HEK293 (cell line): Measurements from ENCODE around the gene PDGFA.

Experiments
- HOXA7 ChIP-seq: sonication (generic); formaldehyde crosslinking; IDR thresholded peaks from 2 replicates; pipeline ENCODE4 v1.8.1; 2022; ENCODE audit warnings: missing genetic modification reagents, borderline replicate concordance
- REPIN1 ChIP-seq: fragments of 450-650 bp; formaldehyde crosslinking; IDR thresholded peaks from 2 replicates; pipeline ENCODE4 v1.5.1; 2017; ENCODE audit warnings: missing biosample characterization, missing genetic modification characterization, low read depth
- YY1 ChIP-seq: fragments of 450-650 bp; formaldehyde crosslinking; IDR thresholded peaks from 2 replicates; pipeline ENCODE4 v1.5.1; 2018; ENCODE audit warnings: missing biosample characterization, missing genetic modification characterization
- ZBTB21 ChIP-seq: fragments of 450-650 bp; formaldehyde crosslinking; IDR thresholded peaks from 2 replicates; pipeline ENCODE4 v1.5.1; 2017; ENCODE audit warnings: missing biosample characterization, missing genetic modification characterization
- ZNF24 ChIP-seq: fragments of 450-650 bp; formaldehyde crosslinking; IDR thresholded peaks from 2 replicates; pipeline ENCODE4 v1.5.1; 2016; ENCODE audit warnings: missing biosample characterization, missing genetic modification characterization
- TF ChIP-seq, protein P1 (sequence below): fragments of 450-650 bp; formaldehyde crosslinking; IDR thresholded peaks from 2 replicates; pipeline ENCODE4 v1.5.1; 2016; ENCODE audit warnings: missing biosample characterization, missing genetic modification characterization, low read depth
- TF ChIP-seq, protein P2 (sequence below): fragments of 450-650 bp; formaldehyde crosslinking; IDR thresholded peaks from 2 replicates; pipeline ENCODE4 v1.5.1; 2016; ENCODE audit warnings: missing biosample characterization, missing genetic modification characterization
- TF ChIP-seq, protein P3 (sequence below): fragments of 450-650 bp; formaldehyde crosslinking; IDR thresholded peaks from 2 replicates; pipeline ENCODE4 v1.5.1; 2016; ENCODE audit warnings: missing biosample characterization, missing genetic modification characterization
- TF ChIP-seq, protein P4 (sequence below): fragments of 450-650 bp; formaldehyde crosslinking; IDR thresholded peaks from 2 replicates; pipeline ENCODE4 v1.5.1; 2016; ENCODE audit warnings: missing biosample characterization, missing genetic modification characterization

DNA sequence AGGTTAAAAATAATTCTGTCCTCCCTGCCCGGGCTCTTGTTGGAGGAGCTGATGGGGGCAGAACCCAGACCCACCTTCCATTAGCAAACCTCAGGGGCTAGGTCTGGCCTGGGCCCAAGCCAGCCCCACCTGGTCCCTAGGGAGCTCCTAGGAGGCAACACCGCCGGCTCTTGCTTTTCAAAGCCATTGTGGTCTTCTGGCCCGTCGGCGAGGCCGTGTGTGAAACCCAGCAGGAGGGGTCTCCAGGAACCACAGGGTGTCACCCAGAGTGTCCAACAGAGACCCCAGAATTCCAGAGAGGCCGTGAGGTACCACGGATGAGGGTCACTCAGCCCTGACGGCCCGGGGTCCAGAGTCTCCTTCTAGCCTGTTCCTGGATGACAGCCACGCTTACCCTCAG, 16.6 kb upstream of the PDGFA start:
- TF ChIP-seq YY1 (tag by site-specific recombination): no peak
- TF ChIP-seq, protein P1, sequence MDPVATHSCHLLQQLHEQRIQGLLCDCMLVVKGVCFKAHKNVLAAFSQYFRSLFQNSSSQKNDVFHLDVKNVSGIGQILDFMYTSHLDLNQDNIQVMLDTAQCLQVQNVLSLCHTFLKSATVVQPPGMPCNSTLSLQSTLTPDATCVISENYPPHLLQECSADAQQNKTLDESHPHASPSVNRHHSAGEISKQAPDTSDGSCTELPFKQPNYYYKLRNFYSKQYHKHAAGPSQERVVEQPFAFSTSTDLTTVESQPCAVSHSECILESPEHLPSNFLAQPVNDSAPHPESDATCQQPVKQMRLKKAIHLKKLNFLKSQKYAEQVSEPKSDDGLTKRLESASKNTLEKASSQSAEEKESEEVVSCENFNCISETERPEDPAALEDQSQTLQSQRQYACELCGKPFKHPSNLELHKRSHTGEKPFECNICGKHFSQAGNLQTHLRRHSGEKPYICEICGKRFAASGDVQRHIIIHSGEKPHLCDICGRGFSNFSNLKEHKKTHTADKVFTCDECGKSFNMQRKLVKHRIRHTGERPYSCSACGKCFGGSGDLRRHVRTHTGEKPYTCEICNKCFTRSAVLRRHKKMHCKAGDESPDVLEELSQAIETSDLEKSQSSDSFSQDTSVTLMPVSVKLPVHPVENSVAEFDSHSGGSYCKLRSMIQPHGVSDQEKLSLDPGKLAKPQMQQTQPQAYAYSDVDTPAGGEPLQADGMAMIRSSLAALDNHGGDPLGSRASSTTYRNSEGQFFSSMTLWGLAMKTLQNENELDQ (tag by site-specific recombination): no peak
- no peak for TF ChIP-seq ZBTB21 (tag by site-specific recombination)
- TF ChIP-seq, protein P2, sequence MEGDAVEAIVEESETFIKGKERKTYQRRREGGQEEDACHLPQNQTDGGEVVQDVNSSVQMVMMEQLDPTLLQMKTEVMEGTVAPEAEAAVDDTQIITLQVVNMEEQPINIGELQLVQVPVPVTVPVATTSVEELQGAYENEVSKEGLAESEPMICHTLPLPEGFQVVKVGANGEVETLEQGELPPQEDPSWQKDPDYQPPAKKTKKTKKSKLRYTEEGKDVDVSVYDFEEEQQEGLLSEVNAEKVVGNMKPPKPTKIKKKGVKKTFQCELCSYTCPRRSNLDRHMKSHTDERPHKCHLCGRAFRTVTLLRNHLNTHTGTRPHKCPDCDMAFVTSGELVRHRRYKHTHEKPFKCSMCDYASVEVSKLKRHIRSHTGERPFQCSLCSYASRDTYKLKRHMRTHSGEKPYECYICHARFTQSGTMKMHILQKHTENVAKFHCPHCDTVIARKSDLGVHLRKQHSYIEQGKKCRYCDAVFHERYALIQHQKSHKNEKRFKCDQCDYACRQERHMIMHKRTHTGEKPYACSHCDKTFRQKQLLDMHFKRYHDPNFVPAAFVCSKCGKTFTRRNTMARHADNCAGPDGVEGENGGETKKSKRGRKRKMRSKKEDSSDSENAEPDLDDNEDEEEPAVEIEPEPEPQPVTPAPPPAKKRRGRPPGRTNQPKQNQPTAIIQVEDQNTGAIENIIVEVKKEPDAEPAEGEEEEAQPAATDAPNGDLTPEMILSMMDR (tag by site-specific recombination): no peak
- TF ChIP-seq, protein P3, sequence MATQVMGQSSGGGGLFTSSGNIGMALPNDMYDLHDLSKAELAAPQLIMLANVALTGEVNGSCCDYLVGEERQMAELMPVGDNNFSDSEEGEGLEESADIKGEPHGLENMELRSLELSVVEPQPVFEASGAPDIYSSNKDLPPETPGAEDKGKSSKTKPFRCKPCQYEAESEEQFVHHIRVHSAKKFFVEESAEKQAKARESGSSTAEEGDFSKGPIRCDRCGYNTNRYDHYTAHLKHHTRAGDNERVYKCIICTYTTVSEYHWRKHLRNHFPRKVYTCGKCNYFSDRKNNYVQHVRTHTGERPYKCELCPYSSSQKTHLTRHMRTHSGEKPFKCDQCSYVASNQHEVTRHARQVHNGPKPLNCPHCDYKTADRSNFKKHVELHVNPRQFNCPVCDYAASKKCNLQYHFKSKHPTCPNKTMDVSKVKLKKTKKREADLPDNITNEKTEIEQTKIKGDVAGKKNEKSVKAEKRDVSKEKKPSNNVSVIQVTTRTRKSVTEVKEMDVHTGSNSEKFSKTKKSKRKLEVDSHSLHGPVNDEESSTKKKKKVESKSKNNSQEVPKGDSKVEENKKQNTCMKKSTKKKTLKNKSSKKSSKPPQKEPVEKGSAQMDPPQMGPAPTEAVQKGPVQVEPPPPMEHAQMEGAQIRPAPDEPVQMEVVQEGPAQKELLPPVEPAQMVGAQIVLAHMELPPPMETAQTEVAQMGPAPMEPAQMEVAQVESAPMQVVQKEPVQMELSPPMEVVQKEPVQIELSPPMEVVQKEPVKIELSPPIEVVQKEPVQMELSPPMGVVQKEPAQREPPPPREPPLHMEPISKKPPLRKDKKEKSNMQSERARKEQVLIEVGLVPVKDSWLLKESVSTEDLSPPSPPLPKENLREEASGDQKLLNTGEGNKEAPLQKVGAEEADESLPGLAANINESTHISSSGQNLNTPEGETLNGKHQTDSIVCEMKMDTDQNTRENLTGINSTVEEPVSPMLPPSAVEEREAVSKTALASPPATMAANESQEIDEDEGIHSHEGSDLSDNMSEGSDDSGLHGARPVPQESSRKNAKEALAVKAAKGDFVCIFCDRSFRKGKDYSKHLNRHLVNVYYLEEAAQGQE (tag by site-specific recombination): no peak
- TF ChIP-seq, protein P4, sequence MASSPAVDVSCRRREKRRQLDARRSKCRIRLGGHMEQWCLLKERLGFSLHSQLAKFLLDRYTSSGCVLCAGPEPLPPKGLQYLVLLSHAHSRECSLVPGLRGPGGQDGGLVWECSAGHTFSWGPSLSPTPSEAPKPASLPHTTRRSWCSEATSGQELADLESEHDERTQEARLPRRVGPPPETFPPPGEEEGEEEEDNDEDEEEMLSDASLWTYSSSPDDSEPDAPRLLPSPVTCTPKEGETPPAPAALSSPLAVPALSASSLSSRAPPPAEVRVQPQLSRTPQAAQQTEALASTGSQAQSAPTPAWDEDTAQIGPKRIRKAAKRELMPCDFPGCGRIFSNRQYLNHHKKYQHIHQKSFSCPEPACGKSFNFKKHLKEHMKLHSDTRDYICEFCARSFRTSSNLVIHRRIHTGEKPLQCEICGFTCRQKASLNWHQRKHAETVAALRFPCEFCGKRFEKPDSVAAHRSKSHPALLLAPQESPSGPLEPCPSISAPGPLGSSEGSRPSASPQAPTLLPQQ (tag by site-specific recombination): no peak
- TF ChIP-seq REPIN1: no peak
- no peak for TF ChIP-seq ZNF24 (tag by site-specific recombination)
- no peak for TF ChIP-seq HOXA7
